T-helper 2 cell treated with Interferon-gamma antibody and Interleukin-4, amounts not matched to agents 5 μg/mL and 100 μg/mL, for 36 hours (primary cell): Measurements from ENCODE around the gene MAP3K4.

ENCODE experiments used
- DNase-seq: peaks from one replicate; pipeline ENCODE4 v3.0.0; 2021; ENCODE audit warnings: low spot score
- H3K27ac Mint-ChIP-seq: one replicate; pipeline ENCODE4 v1.8.0; 2021; ENCODE audit warnings: mild to moderate bottlenecking, mixed read lengths
- H3K27me3 Mint-ChIP-seq: one replicate; pipeline ENCODE4 v1.8.0; 2021; ENCODE audit warnings: low read depth, mixed read lengths
- H3K36me3 Mint-ChIP-seq: one replicate; pipeline ENCODE4 v1.8.0; 2021; ENCODE audit warnings: low read depth, mixed read lengths
- H3K4me1 Mint-ChIP-seq: one replicate; pipeline ENCODE4 v1.8.0; 2021; ENCODE audit warnings: low read depth, mixed read lengths
- H3K4me3 Mint-ChIP-seq: one replicate; pipeline ENCODE4 v1.8.0; 2022; ENCODE audit warnings: mild to moderate bottlenecking, moderate library complexity, mixed read lengths
- H3K9me3 Mint-ChIP-seq: one replicate; pipeline ENCODE4 v1.8.0; 2021; ENCODE audit warnings: mixed read lengths

Gene MAP3K4

DNA sequence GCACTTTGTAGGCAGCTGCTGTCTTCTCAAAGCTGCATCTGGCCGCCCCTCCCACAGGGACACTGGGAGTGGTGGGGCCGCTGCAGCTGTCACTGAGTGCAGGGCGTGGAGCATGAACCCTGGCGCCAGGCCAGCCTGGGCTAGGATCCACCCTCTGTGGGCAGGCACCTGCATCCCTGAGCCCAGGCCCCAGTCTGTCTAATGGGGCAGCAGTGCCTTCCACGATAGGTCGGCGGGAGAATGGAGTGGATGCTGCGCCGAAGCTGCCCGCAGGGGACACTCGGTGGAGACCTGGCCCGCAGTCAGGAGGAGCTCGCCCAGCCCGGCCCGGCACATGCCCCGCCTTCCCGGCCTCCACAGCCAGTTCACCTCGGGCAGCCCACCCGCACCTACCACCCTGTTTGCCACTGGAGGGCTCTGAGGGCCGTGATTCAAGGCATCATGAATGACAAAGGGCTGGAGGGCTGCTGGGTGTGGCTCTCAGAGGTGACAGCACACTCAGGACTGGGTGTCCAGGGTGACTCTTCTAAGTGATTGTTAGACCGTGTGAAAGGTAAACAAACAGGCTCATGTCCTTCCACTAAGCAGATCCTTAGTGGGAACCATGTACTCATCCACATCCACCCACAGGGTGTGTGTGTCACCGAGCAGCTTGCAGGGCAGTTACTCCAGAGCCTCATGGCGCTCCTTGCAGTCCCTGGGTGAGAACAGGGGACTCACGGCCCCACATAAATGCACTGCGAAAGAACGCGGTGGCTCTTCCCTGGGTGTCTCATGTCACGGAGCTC is 148.4 kb downstream of the MAP3K4 start:
- Mint-ChIP-seq H3K4me1 (no peaks in the 10 kb centered on the region), H3K27me3 (no peaks in the 10 kb centered on the region), H3K9me3 (no peaks in the 10 kb centered on the region), H3K27ac (no peak overlapping the region), H3K4me3 (no peak overlapping the region), H3K36me3 (peaks cover 5% of the 10 kb centered on the region)
- no peak for DNase-seq

DNA sequence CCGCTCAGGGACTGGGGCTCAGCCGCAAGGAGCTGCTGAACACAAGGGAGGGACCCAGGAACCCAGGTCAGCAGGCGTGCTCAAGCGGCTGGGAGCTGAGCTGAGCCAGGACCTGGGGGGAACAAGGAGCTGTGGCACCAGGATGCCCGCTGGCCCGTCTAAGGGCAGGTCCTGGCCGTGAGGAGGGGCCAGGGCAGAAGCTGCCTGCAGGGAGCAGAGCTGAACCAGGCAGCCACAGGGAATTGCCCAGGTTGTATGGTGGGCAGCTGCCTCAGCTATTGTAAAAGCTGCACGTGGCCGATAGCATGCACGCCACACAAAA is 148.9 kb downstream of the MAP3K4 start:
- no peak overlapping the region for H3K4me3 Mint-ChIP-seq
- H3K27ac Mint-ChIP-seq, result no peak overlapping the region
- no peaks in the 10 kb centered on the region for H3K9me3 Mint-ChIP-seq
- H3K36me3 Mint-ChIP-seq, result peaks cover 2% of the 10 kb centered on the region
- H3K27me3 Mint-ChIP-seq, result no peaks in the 10 kb centered on the region
- H3K4me1 Mint-ChIP-seq, result no peaks in the 10 kb centered on the region
- DNase-seq, result no peak

- DNase-seq, result no peak
- H3K9me3 Mint-ChIP-seq, result no peaks in the 10 kb centered on the region
- no peak overlapping the region for H3K27ac Mint-ChIP-seq
- H3K36me3 Mint-ChIP-seq, result peaks cover under 1% of the 10 kb centered on the region
- H3K27me3 Mint-ChIP-seq, result no peaks in the 10 kb centered on the region
- no peaks in the 10 kb centered on the region for H3K4me1 Mint-ChIP-seq
- no peak overlapping the region for H3K4me3 Mint-ChIP-seq
These were observed 149.6 kb downstream of the MAP3K4 start for GRCh38 chr6:161141173-161141572.

DNA sequence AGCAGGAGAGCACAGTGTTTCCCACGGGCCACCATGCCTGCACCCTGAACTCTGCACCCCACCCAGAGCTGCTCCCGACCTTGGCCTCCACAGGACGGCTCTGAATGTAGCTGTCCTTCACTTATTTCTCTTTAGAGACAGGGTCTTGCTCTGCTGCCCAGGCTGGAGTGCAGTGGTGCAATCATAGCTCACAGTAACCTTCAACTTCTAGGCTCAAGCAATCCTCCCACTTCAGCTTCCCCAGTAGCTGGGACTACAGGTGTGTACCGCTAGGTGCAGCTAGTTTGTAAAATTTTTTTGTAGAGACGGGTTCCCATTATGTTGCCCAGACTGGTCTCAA is 151.4 kb downstream of the MAP3K4 start:
- no peaks in the 10 kb centered on the region for H3K27me3 Mint-ChIP-seq
- H3K27ac Mint-ChIP-seq, result no peak overlapping the region
- no peaks in the 10 kb centered on the region for H3K36me3 Mint-ChIP-seq
- no peak for DNase-seq
- no peaks in the 10 kb centered on the region for H3K4me1 Mint-ChIP-seq
- H3K9me3 Mint-ChIP-seq, result no peaks in the 10 kb centered on the region
- no peak overlapping the region for H3K4me3 Mint-ChIP-seq

DNA sequence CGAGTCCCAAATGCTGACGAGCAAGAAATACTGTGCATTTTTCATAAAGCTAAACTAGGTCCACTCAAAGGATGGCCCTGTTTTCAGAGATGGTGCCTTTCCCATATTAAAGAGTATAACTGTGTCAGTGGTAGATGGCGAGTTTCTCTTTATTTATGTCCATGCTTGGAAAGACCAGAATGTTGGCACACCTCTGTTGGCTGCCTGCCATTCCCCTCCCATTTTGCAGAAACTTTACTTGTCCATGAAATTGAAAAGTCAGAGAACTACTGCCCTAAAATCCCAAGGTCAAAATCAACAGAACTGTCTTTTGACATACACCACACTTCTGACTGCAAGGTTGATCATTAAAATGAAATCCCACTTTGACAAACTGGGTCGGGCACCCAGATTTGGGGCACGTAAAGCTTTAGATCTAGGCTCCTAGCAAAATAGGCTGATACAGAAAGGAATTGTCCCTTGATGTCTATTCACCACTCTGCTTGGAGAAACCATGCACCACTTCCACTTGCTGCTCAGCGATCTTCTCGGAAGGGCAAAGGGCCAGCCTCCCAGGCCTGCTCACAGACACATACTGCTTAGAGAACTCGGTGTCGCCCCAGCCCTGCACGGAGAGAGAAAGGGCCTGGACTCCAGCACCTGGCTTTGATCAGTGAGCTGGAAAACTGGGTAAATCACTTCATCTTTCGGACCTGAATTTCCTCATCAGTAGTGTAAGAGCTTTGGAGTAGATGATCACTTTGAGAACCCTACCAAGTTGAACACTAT is 152.3 kb downstream of the MAP3K4 start:
- no peaks in the 10 kb centered on the region for H3K27me3 Mint-ChIP-seq
- H3K4me1 Mint-ChIP-seq, result no peaks in the 10 kb centered on the region
- no peaks in the 10 kb centered on the region for H3K36me3 Mint-ChIP-seq
- no peak overlapping the region for H3K4me3 Mint-ChIP-seq
- DNase-seq, result no peak
- H3K27ac Mint-ChIP-seq, result no peak overlapping the region
- H3K9me3 Mint-ChIP-seq, result no peaks in the 10 kb centered on the region

- Mint-ChIP-seq H3K4me3 (no peak overlapping the region), H3K4me1 (no peaks in the 10 kb centered on the region), H3K27me3 (no peaks in the 10 kb centered on the region), H3K27ac (no peak overlapping the region), H3K36me3 (peaks cover 2% of the 10 kb centered on the region), H3K9me3 (no peaks in the 10 kb centered on the region)
- no peak for DNase-seq
These were observed 158.6 kb downstream of the MAP3K4 start for GRCh38 chr6:161150136-161150535.

DNA sequence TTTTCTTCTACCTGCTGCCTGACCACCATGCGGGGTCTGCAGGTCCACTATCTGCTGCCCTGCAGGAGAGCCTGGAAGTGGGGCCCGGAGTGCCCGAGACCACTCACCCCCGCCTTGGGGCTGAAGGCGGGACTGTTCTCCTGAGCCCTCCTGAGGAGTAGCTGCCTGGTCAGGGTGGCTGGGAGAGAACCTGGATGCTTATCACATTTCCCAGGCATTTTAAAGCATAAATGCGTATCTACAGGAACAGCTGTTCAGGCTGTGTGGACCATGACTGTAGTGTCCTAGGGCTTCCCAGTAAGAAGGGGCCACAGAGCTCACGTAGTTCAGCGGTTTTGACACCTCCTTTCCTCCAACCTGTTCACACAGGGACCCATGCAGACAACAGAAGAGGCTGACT is 159.0 kb downstream of the MAP3K4 start:
- no peaks in the 10 kb centered on the region for H3K4me1 Mint-ChIP-seq
- no peak for DNase-seq
- no peak overlapping the region for H3K4me3 Mint-ChIP-seq
- H3K9me3 Mint-ChIP-seq, result no peaks in the 10 kb centered on the region
- no peaks in the 10 kb centered on the region for H3K27me3 Mint-ChIP-seq
- H3K27ac Mint-ChIP-seq, result no peak overlapping the region
- H3K36me3 Mint-ChIP-seq, result peaks cover 2% of the 10 kb centered on the region

- Mint-ChIP-seq H3K36me3 (peaks cover 2% of the 10 kb centered on the region), H3K4me3 (no peak overlapping the region), H3K9me3 (no peaks in the 10 kb centered on the region), H3K4me1 (no peaks in the 10 kb centered on the region), H3K27me3 (no peaks in the 10 kb centered on the region), H3K27ac (no peak overlapping the region)
- DNase-seq, result no peak
These were observed 159.6 kb downstream of the MAP3K4 start for GRCh38 chr6:161151059-161151645.

- Mint-ChIP-seq H3K9me3 (peaks cover 2% of the 10 kb centered on the region), H3K36me3 (peaks cover 3% of the 10 kb centered on the region), H3K27me3 (no peaks in the 10 kb centered on the region), H3K4me1 (no peaks in the 10 kb centered on the region), H3K4me3 (no peak overlapping the region), H3K27ac (no peak overlapping the region)
- DNase-seq, result no peak
These were observed 160.3 kb downstream of the MAP3K4 start for GRCh38 chr6:161151660-161152526.

GRCh38 chr6:161152527-161152862 is 160.9 kb downstream of the MAP3K4 start:
- no peaks in the 10 kb centered on the region for H3K27me3 Mint-ChIP-seq
- no peaks in the 10 kb centered on the region for H3K4me1 Mint-ChIP-seq
- peaks cover 5% of the 10 kb centered on the region for H3K9me3 Mint-ChIP-seq
- H3K4me3 Mint-ChIP-seq, result no peak overlapping the region
- H3K27ac Mint-ChIP-seq, result no peak overlapping the region
- no peak for DNase-seq
- H3K36me3 Mint-ChIP-seq, result peaks cover 5% of the 10 kb centered on the region

DNA sequence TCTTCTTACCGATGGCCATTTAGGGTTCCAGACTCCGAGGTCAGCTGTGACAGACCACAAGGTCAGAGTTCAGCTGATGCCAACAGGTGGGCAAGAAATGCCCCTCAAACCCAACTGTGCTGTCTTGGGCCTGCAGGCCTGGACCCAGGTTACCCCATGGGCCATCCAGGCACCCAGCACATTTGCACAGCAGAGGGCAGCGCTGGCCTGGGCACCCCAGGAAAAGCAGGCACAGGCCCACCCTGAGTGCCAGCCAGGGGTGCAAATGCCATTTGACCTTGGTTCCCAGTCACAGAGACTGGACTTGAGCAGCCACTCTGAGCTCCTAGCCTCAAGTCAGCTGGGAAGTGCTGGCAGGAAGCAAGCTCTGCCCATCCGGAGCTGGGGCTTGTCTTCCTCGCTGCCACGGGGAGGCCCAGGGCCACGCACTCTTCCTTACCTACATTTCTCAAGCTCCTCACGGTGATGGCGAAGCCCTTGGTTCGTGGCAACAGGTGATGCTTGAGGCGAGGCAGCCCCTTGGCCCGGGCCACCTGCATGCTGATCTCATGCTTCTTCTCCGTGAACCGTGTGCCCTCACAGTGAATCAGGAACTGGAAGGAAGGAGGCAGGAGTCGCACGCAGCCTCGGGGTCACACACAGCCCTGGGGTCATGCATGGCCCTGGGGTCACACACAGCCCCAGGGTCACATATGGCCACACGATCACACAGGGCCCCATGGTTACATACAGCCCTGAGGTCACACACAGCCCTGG is 161.5 kb downstream of the MAP3K4 start:
- Mint-ChIP-seq H3K4me3 (no peak overlapping the region), H3K27me3 (no peaks in the 10 kb centered on the region), H3K27ac (no peak overlapping the region), H3K36me3 (peaks cover 9% of the 10 kb centered on the region), H3K9me3 (peaks cover 5% of the 10 kb centered on the region), H3K4me1 (no peaks in the 10 kb centered on the region)
- no peak for DNase-seq

DNA sequence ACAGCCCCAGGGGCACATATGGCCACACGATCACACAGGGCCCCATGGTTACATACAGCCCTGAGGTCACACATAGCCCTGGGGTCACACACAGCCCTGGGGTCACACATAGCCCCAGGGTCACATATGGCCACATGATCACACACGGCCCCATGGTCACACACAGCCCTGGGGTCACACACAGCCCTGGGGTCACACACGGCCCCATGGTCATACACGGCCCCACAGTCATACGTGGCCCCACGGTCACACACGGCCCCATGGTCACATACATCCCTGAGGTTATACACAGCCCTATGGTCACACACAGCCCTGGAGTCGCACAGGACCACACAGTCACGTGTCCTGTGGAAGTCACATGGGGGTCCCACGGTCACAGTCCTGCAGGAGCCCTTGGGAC is 162.2 kb downstream of the MAP3K4 start:
- DNase-seq, result no peak
- no peaks in the 10 kb centered on the region for H3K4me1 Mint-ChIP-seq
- H3K27ac Mint-ChIP-seq, result no peak overlapping the region
- H3K36me3 Mint-ChIP-seq, result peaks cover 11% of the 10 kb centered on the region
- H3K4me3 Mint-ChIP-seq, result no peak overlapping the region
- no peaks in the 10 kb centered on the region for H3K27me3 Mint-ChIP-seq
- H3K9me3 Mint-ChIP-seq, result peaks cover 5% of the 10 kb centered on the region

DNA sequence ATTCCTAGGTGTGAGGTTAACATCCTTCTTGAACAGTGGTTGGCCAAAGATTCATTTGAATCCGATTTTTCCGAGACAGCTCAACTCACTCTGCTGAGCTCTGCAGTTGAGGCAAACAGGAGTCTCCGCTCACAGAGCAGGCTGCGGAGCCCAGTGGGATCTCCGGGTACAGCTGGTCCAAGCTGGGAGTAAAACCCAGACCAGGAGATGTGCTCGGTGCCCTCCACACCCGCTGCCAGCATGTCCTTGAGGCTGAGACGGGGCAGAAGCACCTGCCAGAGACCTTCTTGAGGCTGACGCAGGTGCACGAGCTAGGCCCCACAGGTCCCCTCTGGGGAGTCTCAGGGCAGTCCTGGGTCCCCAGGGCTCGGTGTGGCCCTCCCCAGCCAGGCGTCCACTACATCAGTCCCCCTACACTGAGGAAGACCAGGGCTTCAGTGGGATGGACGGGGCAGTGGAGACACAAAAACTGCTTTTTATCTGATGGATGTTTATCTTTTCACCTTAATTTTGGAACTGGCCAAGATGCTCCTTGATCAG is 163.3 kb downstream of the MAP3K4 start:
- Mint-ChIP-seq H3K4me1 (no peaks in the 10 kb centered on the region), H3K27ac (no peak overlapping the region), H3K4me3 (no peak overlapping the region), H3K36me3 (peaks cover 13% of the 10 kb centered on the region), H3K27me3 (no peaks in the 10 kb centered on the region), H3K9me3 (peaks cover 5% of the 10 kb centered on the region)
- DNase-seq, result no peak
